Activated naive CD4-positive, alpha-beta T cell treated with anti-CD3 and anti-CD28 coated beads, Interleukin-2, amount 50 U/mL, for 72 hours (primary cell): ENCODE data around the gene NUP155. TPM values are rescaled to one million over a fixed set of nuclear protein-coding genes. Genes with fewer than 3 reads are reported as not detected.
A peak's percentile ranks its signal among the peaks of the same experiment; 100 is the strongest.
"Not testable (repeated sequence)": the region's sequence is repeated elsewhere in the genome, so short reads cannot be mapped to it uniquely, and the experiment has no call there.

Experiments
- ATAC-seq, 2 donors: fragments of 150-1000 bp; cut with Tn5 transposase; 2 replicates each; pipeline ENCODE4 v1.10.0; 2021; ENCODE audit warnings: mild to moderate bottlenecking in 2 of 2, moderate library complexity in 2 of 2
- DNase-seq, 2 donors: peaks; one replicate each; pipeline ENCODE4 v3.0.0; 2021 to 2022; ENCODE audit warnings: low spot score in 2 of 2
- H3K27ac Mint-ChIP-seq, 2 donors: one replicate each; pipeline ENCODE4 v1.8.0; 2022; ENCODE audit warnings: mild to moderate bottlenecking in 2 of 2, mixed read lengths in 2 of 2
- H3K36me3 Mint-ChIP-seq, 2 donors: one replicate each; pipeline ENCODE4 v1.8.0; 2022; ENCODE audit warnings: mixed read lengths in 2 of 2
- H3K9me3 Mint-ChIP-seq, 2 donors: one replicate each; pipeline ENCODE4 v1.8.0; 2022; ENCODE audit warnings: mixed read lengths in 2 of 2
- total RNA-seq, 2 donors: library from RNA; stranded (reverse); gene quantifications; one replicate each; pipeline ENCODE4 v1.2.3, GENCODE V29; 2022

The NUP155 gene
- total RNA-seq, 2 donors from 2014 or later: 78.4 to 90.6 TPM

- DNase-seq (no peak), ATAC-seq (no peak)
- Mint-ChIP-seq H3K9me3 (no peaks in the 10 kb centered on the region), H3K27ac (no peak overlapping the region), H3K36me3 (peaks cover 23 to 27% of the 10 kb centered on the region in 2 donors)
Observed at GRCh38 chr5:37316027-37316426, 54.9 kb downstream of the NUP155 start.

GRCh38 chr5:37310360-37310759 lies 60.5 kb downstream of the NUP155 start:
- H3K27ac Mint-ChIP-seq: no peak overlapping the region
- H3K36me3 Mint-ChIP-seq: peaks cover 0 to 17% of the 10 kb centered on the region in 2 donors
- no peak for DNase-seq
- H3K9me3 Mint-ChIP-seq: no peaks in the 10 kb centered on the region
- no peak for ATAC-seq

GRCh38 chr5:37308793-37309192 lies 62.1 kb downstream of the NUP155 start:
- Mint-ChIP-seq H3K36me3 (peaks cover 7 to 13% of the 10 kb centered on the region in 2 donors), H3K27ac (no peak overlapping the region), H3K9me3 (no peaks in the 10 kb centered on the region)
- DNase-seq (no peak), ATAC-seq (no peak)

GRCh38 chr5:37304888-37305287 lies 66.0 kb downstream of the NUP155 start:
- Mint-ChIP-seq H3K27ac (peak overlapping the region; percentile 10 to 77), H3K36me3 (peaks cover 7 to 19% of the 10 kb centered on the region in 2 donors), H3K9me3 (no peaks in the 10 kb centered on the region)
- ATAC-seq (no peak), DNase-seq (no peak)

GRCh38 chr5:37296313-37296712 lies 74.6 kb downstream of the NUP155 start:
- DNase-seq, H3K9me3 Mint-ChIP-seq, H3K27ac Mint-ChIP-seq, ATAC-seq: not testable (repeated sequence)
- peaks cover 0 to 25% of the 10 kb centered on the region in 2 donors for H3K36me3 Mint-ChIP-seq

- Mint-ChIP-seq H3K9me3 (peaks cover 5 to 24% of the 10 kb centered on the region in 2 donors), H3K36me3 (peaks cover 12 to 35% of the 10 kb centered on the region in 2 donors), H3K27ac (no peak overlapping the region)
- no peak for DNase-seq
- ATAC-seq: no peak
Observed at GRCh38 chr5:37283214-37283820, 87.6 kb downstream of the NUP155 start.

GRCh38 chr5:37275511-37275910 lies 95.4 kb downstream of the NUP155 start:
- peaks cover 8 to 12% of the 10 kb centered on the region in 2 donors for H3K36me3 Mint-ChIP-seq
- ATAC-seq (no peak), DNase-seq (no peak)
- no peak overlapping the region for H3K27ac Mint-ChIP-seq
- H3K9me3 Mint-ChIP-seq: peaks cover 5 to 26% of the 10 kb centered on the region in 2 donors

- ATAC-seq: no peak
- peaks cover 3 to 21% of the 10 kb centered on the region in 2 donors for H3K9me3 Mint-ChIP-seq
- no peak for DNase-seq
Observed at GRCh38 chr5:37272511-37272910, 98.4 kb downstream of the NUP155 start.

GRCh38 chr5:37268100-37268499 lies 102.8 kb downstream of the NUP155 start:
- H3K27ac Mint-ChIP-seq, ATAC-seq, H3K36me3 Mint-ChIP-seq, DNase-seq: not testable (repeated sequence)
- peaks cover 3 to 21% of the 10 kb centered on the region in 2 donors for H3K9me3 Mint-ChIP-seq

More at GRCh38 chr5:37272511-37272910, 98.4 kb downstream of the NUP155 start:
- Mint-ChIP-seq H3K27ac (no peak overlapping the region), H3K36me3 (peaks cover 0 to 10% of the 10 kb centered on the region in 2 donors)

GRCh38 chr5:37255774-37256358 lies 115.0 kb downstream of the NUP155 start:
- Mint-ChIP-seq H3K36me3 (peaks cover 0 to 4% of the 10 kb centered on the region in 2 donors), H3K27ac (no peak overlapping the region), H3K9me3 (peaks cover 0 to 12% of the 10 kb centered on the region in 2 donors)
- no peak for ATAC-seq
- DNase-seq: no peak

- Mint-ChIP-seq H3K27ac (no peak overlapping the region), H3K36me3 (peaks cover 0 to 5% of the 10 kb centered on the region in 2 donors), H3K9me3 (peaks cover 0 to 10% of the 10 kb centered on the region in 2 donors)
- ATAC-seq (no peak), DNase-seq (no peak)
Observed at GRCh38 chr5:37254581-37254980, 116.3 kb downstream of the NUP155 start.

- no peak for ATAC-seq
- Mint-ChIP-seq H3K36me3 (peaks cover 0 to 5% of the 10 kb centered on the region in 2 donors), H3K9me3 (peaks cover 0 to 10% of the 10 kb centered on the region in 2 donors), H3K27ac (no peak overlapping the region)
- no peak for DNase-seq
Observed at GRCh38 chr5:37251665-37252064, 119.2 kb downstream of the NUP155 start.

GRCh38 chr5:37249815-37250164 lies 121.1 kb downstream of the NUP155 start:
- no peak for ATAC-seq

GRCh38 chr5:37248970-37249814 lies 121.7 kb downstream of the NUP155 start, which contains the start of gene CPLANE1:
TSS of gene CPLANE1 (minus strand) at chr5:37249376. CDS start at chr5:37247698, 1,678 bp downstream.
- Mint-ChIP-seq H3K9me3 (peaks cover 0 to 4% of the 10 kb centered on the region in 2 donors), H3K36me3 (peaks cover 0 to 5% of the 10 kb centered on the region in 2 donors), H3K27ac (peak within 1 kb of the TSS; percentile 89 to 93)
- ATAC-seq: peak; percentile 94 to 95
- peak; percentile 66 to 79 for DNase-seq

More at GRCh38 chr5:37249815-37250164, 121.1 kb downstream of the NUP155 start:
- H3K27ac Mint-ChIP-seq: peak overlapping the region; percentile 89 to 93
- no peak for DNase-seq
- peaks cover 0 to 5% of the 10 kb centered on the region in 2 donors for H3K36me3 Mint-ChIP-seq
- peaks cover 0 to 9% of the 10 kb centered on the region in 2 donors for H3K9me3 Mint-ChIP-seq

GRCh38 chr5:37248421-37248969 lies 122.4 kb downstream of the NUP155 start:
- peaks cover 0 to 4% of the 10 kb centered on the region in 2 donors for H3K9me3 Mint-ChIP-seq
- no peak for ATAC-seq
- H3K36me3 Mint-ChIP-seq: peaks cover 0 to 5% of the 10 kb centered on the region in 2 donors
- no peak for DNase-seq
- H3K27ac Mint-ChIP-seq: peak overlapping the region; percentile 60 to 89

- H3K9me3 Mint-ChIP-seq: peaks cover 0 to 4% of the 10 kb centered on the region in 2 donors
- peaks cover 0 to 5% of the 10 kb centered on the region in 2 donors for H3K36me3 Mint-ChIP-seq
- no peak for ATAC-seq
- no peak overlapping the region for H3K27ac Mint-ChIP-seq
- DNase-seq: no peak
Observed at GRCh38 chr5:37247496-37247895, 123.4 kb downstream of the NUP155 start.
